ENCODE measurements around the gene NME1.
A peak's percentile ranks its signal among the peaks of the same experiment; 100 is the strongest.
"Not testable (repeated sequence)": the region's sequence is repeated elsewhere in the genome, so short reads cannot be mapped to it uniquely, and the experiment has no call there.

The NME1 gene

GRCh38 chr17:51147650-51148049, 5.7 kb upstream of the NME1 start:
- no peak for DNase-seq

GRCh38 chr17:51149163-51149562, 4.2 kb upstream of the NME1 start:
- DNase-seq, result no peak

- no peak for DNase-seq
Measured at GRCh38 chr17:51150932-51151331, 2.4 kb upstream of the NME1 start.

GRCh38 chr17:51152766-51153209, 571 bp upstream of the NME1 start:
- DNase-seq, result no peak

- DNase-seq, result no peak
Measured at GRCh38 chr17:51154176-51154575, 817 bp downstream of the NME1 start.

- DNase-seq, result no peak
Measured at GRCh38 chr17:51155416-51155815, 2.1 kb downstream of the NME1 start.

GRCh38 chr17:51159604-51160003, 6.2 kb downstream of the NME1 start:
- no peak for DNase-seq

- DNase-seq, result no peak
Measured at GRCh38 chr17:51161541-51161940, 8.2 kb downstream of the NME1 start.

GRCh38 chr17:51164911-51165679, 11.7 kb downstream of the NME1 start:
- peak; percentile 50 for DNase-seq

GRCh38 chr17:51165680-51166197, 12.4 kb downstream of the NME1 start:
- DNase-seq, result no peak

GRCh38 chr17:51166198-51166986, 13.0 kb downstream of the NME1 start, which contains the start of gene NME2:
Gene NME2 (plus strand): TSS chr17:51166411. CDS start chr17:51166831, 420 bp downstream.
- DNase-seq, result peak; percentile 94

- DNase-seq, result peak; percentile 68
Measured at GRCh38 chr17:51166987-51167931, 13.9 kb downstream of the NME1 start.

GRCh38 chr17:51169340-51169739, 16.0 kb downstream of the NME1 start:
- no peak for DNase-seq

- no peak for DNase-seq
Measured at GRCh38 chr17:51170736-51171135, 17.4 kb downstream of the NME1 start.

GRCh38 chr17:51172030-51172429, 18.7 kb downstream of the NME1 start:
- not testable (repeated sequence) for DNase-seq

GRCh38 chr17:51180486-51180885, 27.1 kb downstream of the NME1 start:
- no peak for DNase-seq

GRCh38 chr17:51184124-51184523, 30.8 kb downstream of the NME1 start:
- no peak for DNase-seq

GRCh38 chr17:51185763-51186332, 32.5 kb downstream of the NME1 start:
- DNase-seq, result no peak

GRCh38 chr17:51188271-51188833, 35.0 kb downstream of the NME1 start:
- DNase-seq, result no peak

GRCh38 chr17:51189162-51189561, 35.8 kb downstream of the NME1 start:
- no peak for DNase-seq

GRCh38 chr17:51189628-51190027, 36.3 kb downstream of the NME1 start:
- no peak for DNase-seq

GRCh38 chr17:51191895-51192294, 38.5 kb downstream of the NME1 start:
- DNase-seq, result no peak

All from left hindlimb (tissue), 1 donor.